Bronchus fibroblast of lung (primary cell): ENCODE data around the gene RAB26. TPM values are rescaled to one million over a fixed set of nuclear protein-coding genes. Genes with fewer than 3 reads are reported as not detected.

Source experiments
- total RNA-seq: library from RNA; depleted of rRNA; stranded (reverse); fragments of >200 nt; gene quantifications from 2 replicates; pipeline ENCODE4 v1.2.3, GENCODE V29; 2015

The RAB26 gene
- total RNA-seq: 1.5 and 3.3 TPM in 2 replicates

DNA sequence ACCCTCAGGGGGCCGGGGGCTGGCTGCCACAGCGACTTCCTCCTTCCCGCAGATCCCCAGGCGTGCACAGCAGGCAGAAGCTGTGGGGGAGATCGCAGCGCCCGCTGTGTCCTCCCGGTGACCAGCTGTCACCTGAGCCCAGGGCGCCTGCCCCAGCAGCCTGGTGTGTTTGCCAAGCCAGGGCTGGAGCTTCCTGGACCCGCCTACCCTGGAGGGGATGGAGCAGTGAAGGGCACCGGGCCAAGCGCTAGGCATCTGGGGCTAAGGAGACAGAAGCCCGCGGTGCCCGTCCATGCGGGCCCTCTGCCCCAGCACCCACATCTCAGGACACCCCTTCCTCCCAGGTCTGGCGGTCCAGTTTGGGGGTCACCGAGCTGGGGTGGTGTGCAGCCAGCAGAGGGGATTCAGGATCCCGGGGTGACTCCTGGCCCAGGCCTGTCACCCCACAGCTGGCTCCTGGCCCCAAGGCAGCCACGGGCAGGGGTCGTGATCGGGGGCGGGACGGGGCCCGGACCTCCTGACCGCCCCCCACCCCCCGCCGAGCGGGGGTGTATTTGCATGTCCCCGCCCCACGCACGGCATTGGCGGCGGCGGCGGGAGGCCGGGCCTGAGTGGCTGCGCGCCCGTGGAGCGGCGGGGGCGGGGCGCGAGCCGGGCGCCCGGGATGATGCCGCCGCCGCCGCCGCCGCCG is at the start of gene RAB26:
Gene RAB26, plus strand, starts transcription at position 645 of the 691 bp plus-strand sequence. CDS start 159 bp downstream, outside the sequence.

DNA sequence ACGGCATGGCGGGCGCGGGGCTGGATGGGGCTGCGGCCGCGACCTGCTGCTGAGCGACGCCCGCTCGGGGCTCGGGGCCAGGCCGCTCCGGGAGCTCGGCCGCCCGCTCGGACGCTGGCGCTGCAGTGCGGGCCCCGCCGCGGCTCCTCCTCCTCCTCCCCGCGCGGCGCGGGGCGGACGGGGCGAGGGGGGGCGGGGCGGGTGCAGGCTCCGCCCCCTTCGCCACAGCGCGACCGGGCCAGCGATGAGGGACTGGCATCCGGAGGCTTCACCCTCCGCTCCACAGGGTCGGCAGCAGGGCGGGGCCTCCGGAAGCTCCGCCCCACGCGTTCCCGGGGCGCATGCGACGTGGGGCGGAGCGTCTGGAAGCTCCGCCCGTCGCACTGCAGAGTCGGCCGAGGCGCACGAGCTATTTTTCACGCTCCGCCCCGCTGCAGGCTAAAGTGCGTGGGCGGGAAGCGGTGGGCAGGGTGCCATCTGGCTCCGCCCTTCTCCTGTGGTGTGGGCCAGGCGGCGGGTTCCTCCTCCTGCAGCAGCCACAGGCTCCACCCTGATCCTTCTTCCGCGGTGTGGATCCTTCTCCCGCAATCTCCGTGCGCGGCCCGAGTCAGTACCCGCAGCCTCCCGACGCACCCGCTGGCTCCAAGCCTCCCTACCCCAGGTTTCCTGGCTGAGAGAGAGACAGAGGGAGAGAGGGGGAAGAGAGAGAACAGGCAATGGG is 12.5 kb upstream of the RAB26 start, which contains the start of gene PKD1:
Gene PKD1, minus strand, starts transcription at position 129 of the 721 bp plus-strand sequence. CDS start 209 bp downstream, outside the sequence.

DNA sequence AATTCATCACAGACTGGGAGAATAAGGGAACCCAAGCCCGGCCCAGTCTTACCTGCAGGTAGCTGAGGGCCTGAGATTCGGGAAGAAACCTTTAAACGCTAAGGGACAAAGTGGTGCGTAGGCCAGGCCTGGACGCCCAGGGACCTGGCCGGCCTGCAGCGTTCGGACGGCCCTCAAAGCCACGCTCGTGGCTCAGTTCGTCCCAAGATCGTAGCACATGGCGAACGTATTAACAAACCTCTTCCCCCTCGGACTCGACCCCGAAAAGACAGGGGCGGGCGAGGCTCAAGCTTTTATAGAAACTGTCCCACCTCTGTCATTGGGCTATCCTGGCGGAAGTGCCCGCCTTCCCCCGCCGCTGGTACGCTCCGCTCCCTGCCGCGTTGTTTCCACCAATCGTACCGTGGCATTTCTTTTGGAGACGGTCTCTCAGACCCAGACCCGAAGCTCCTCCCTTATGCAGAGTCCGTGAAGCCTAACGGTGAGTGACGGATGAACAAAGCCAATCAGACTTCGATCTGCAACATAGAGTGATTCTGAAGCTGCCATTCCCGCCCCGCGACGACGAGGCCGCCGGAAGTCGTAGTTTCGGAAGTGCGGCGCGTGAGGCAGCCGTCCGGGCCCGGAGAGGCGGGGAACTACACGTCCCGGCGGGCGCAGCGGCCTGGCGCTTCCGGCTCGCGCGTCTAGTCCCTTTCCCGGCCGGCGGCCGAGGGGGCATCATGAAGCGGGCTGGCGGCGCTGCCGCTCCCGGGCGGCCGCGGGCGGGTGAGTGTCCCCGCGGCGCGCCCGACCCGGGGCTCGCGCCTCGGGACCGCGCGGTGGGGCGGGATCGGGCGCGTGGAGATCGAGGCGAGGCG is 6.9 kb downstream of the RAB26 start, which contains the start of gene TRAF7:
Gene TRAF7, plus strand, starts transcription at position 692 of the 860 bp plus-strand sequence. CDS start 8,139 bp downstream, outside the sequence.

GRCh38 chr16:2196162-2196980 is 47.9 kb downstream of the RAB26 start, which contains the start of gene CASKIN1:
Gene CASKIN1, minus strand, starts transcription at chr16:2196605. Its CDS starts 173 bp downstream, at chr16:2196432.

Other genes starting within 250 kb of the RAB26 start
- not detected in 2 replicates for gene HS3ST6, start 230.2 kb upstream of the RAB26 start, total RNA-seq
- gene MSRB1, start 205.4 kb upstream of the RAB26 start, total RNA-seq: 9.8 and 12.0 TPM in 2 replicates
- not detected in 2 replicates for gene RPL3L, start 193.9 kb upstream of the RAB26 start, total RNA-seq
- 323 and 367 TPM in 2 replicates for gene NDUFB10, start 189.1 kb upstream of the RAB26 start, total RNA-seq
- 4,271 and 4,630 TPM in 2 replicates for gene RPS2, start 183.8 kb upstream of the RAB26 start, total RNA-seq
- not detected in 2 replicates for gene RNF151, start 181.8 kb upstream of the RAB26 start, total RNA-seq
- gene TBL3, start 176.6 kb upstream of the RAB26 start, total RNA-seq: 94.1 and 97.0 TPM in 2 replicates
- gene NOXO1, start 167.2 kb upstream of the RAB26 start, total RNA-seq: not detected in 2 replicates
- gene GFER, start 164.4 kb upstream of the RAB26 start, total RNA-seq: 21.1 and 43.7 TPM in 2 replicates
- 4.2 and 8.4 TPM in 2 replicates for gene SYNGR3, start 158.7 kb upstream of the RAB26 start, total RNA-seq
- gene ZNF598, start 138.8 kb upstream of the RAB26 start, total RNA-seq: 44.0 and 45.6 TPM in 2 replicates
- gene NPW, start 128.8 kb upstream of the RAB26 start, total RNA-seq: 1.6 and 1.8 TPM in 2 replicates
- 47.4 and 58.7 TPM in 2 replicates for gene NHERF2, start 121.7 kb upstream of the RAB26 start, total RNA-seq
- gene NTHL1, start 100.8 kb upstream of the RAB26 start, total RNA-seq: 49.2 and 53.0 TPM in 2 replicates
- gene TSC2, start 100.6 kb upstream of the RAB26 start, total RNA-seq: 36.0 and 55.9 TPM in 2 replicates
- gene PKD1, start 12.7 kb upstream of the RAB26 start, total RNA-seq: 74.8 and 88.1 TPM in 2 replicates
- gene TRAF7, start 7.2 kb downstream of the RAB26 start, total RNA-seq: 54.0 and 62.0 TPM in 2 replicates
- gene CASKIN1, start 48.0 kb downstream of the RAB26 start, total RNA-seq: under 0.01 TPM in 1 of 2 replicates, not detected in the other
- gene MLST8, start 56.8 kb downstream of the RAB26 start, total RNA-seq: 80.4 and 86.6 TPM in 2 replicates
- gene BRICD5, start 62.2 kb downstream of the RAB26 start, total RNA-seq: 1.3 and 2.7 TPM in 2 replicates
- 24.5 and 27.1 TPM in 2 replicates for gene PGP, start 66.2 kb downstream of the RAB26 start, total RNA-seq
- gene E4F1, start 75.0 kb downstream of the RAB26 start, total RNA-seq: 22.9 and 25.2 TPM in 2 replicates
- 0.15 and 1.0 TPM in 2 replicates for gene DNASE1L2, start 87.8 kb downstream of the RAB26 start, total RNA-seq
- 54.3 and 66.3 TPM in 2 replicates for gene ECI1, start 103.0 kb downstream of the RAB26 start, total RNA-seq
- 218 and 221 TPM in 2 replicates for gene RNPS1, start 119.5 kb downstream of the RAB26 start, total RNA-seq
- 0.15 and 0.34 TPM in 2 replicates for gene ABCA3, start 192.1 kb downstream of the RAB26 start, total RNA-seq